Measurements from ENCODE around the gene ATP9B. TPM values are rescaled to one million over a fixed set of nuclear protein-coding genes. Genes with fewer than 3 reads are reported as not detected.

The ATP9B gene
- total RNA-seq, 1 experiment from 2014 or later, result 20.9 TPM

DNA sequence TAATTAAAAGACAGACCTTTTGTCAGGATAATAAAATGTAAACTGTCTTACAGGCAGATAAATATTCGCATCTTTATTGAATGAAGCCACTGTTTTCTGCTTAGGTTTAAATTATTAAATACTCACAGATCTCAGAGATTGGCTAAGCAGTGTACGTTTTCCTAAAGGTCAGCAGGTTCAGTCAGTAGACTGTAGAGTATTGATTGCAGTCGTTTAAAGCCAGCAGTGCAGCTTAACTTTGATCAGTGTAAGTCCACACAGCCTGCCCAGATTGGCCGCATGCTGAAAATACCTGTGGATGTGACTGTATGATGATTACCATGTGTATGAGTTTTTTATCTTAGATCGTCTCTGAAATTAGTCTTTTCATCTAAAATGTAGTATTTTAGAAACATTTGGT lies 42.3 kb downstream of the ATP9B start:
- H3T11ph ChIP-seq (ENCODE audit: low read length), result no peak overlapping the region
- H3K4ac ChIP-seq (ENCODE audit: low read depth, low read length), result no peak overlapping the region
- H3K4me1 Mint-ChIP-seq, result peaks cover 5 to 6% of the 10 kb centered on the region in 2 experiments
- no peak for DNase-seq
- no peak overlapping the region for H3K14ac ChIP-seq (ENCODE audit: insufficient read depth, low read length)
- H4K5ac ChIP-seq (ENCODE audit: insufficient read length, low read depth, low read length), result no peak overlapping the region
- H3K4me3 Mint-ChIP-seq, result no peak overlapping the region
- no peaks in the 10 kb centered on the region for H3K4me1 ChIP-seq (ENCODE audit: insufficient read depth, low read length)
- no peak overlapping the region for H3K23ac ChIP-seq (ENCODE audit: insufficient read length, low read depth, low read length)
- H2BK20ac ChIP-seq (ENCODE audit: low read depth, low read length, poor library complexity, severe bottlenecking), result no peak overlapping the region
- H3K27ac Mint-ChIP-seq, result no peak overlapping the region
- H3K27ac ChIP-seq (ENCODE audit: insufficient read length, low read depth, low read length), result no peak overlapping the region
- H3K56ac ChIP-seq (ENCODE audit: insufficient read length, low read depth, low read length), result no peak overlapping the region
- no peaks in the 10 kb centered on the region for H3K27me3 ChIP-seq (ENCODE audit: insufficient read depth, low read length)
- H2BK15ac ChIP-seq (ENCODE audit: low read depth, low read length), result no peak overlapping the region; the same call in 1 of the 2 replicates
- peaks cover 14 to 17% (median 15%) of the 10 kb centered on the region in 3 experiments for H3K36me3 Mint-ChIP-seq (ENCODE audit: insufficient read depth in 1 of 3, low read depth in 3 of 3)
- H3K4me2 ChIP-seq (ENCODE audit: insufficient read depth, insufficient read length, low read length), result no peak overlapping the region
- no peak overlapping the region for H3K18ac ChIP-seq (ENCODE audit: insufficient read length, low read depth, low read length)
- H3K27me3 Mint-ChIP-seq (ENCODE audit: low read depth), result no peaks in the 10 kb centered on the region
- no peak overlapping the region for H2BK12ac ChIP-seq (ENCODE audit: insufficient read length, low read depth, low read length)
- no peak overlapping the region for H2BK5ac ChIP-seq (ENCODE audit: insufficient read length, low read length)
- H3K23me2 ChIP-seq (ENCODE audit: insufficient read length, low read depth, low read length, poor library complexity, severe bottlenecking), result no peaks in the 10 kb centered on the region
- peaks cover 2 to 3% of the 10 kb centered on the region in 2 experiments; a peak in 2 of 5 replicates for H3K9me3 Mint-ChIP-seq
- H3K9me3 ChIP-seq (ENCODE audit: control insufficient read depth, low read depth, low read length), result no peaks in the 10 kb centered on the region
- H3K79me1 ChIP-seq (ENCODE audit: insufficient read depth, low read depth, low read length, poor library complexity, severe bottlenecking), result no peaks in the 10 kb centered on the region
- no peak overlapping the region for H2AK5ac ChIP-seq (ENCODE audit: insufficient read length, low read length)
- H2AFZ ChIP-seq (ENCODE audit: low read length), result no peak overlapping the region
- no CpG with 5 or more reads among the region's 5 CpGs for WGBS (ENCODE audit: extremely low coverage, insufficient read length, low lambda C conversion rate)
- H3K79me2 ChIP-seq (ENCODE audit: insufficient read depth, low read length), result no peaks in the 10 kb centered on the region; the same call in 1 of the 2 replicates
- H3K9ac ChIP-seq (ENCODE audit: extremely low read depth, insufficient read length, low read length), result no peak overlapping the region
- no peaks in the 10 kb centered on the region for H4K20me1 ChIP-seq (ENCODE audit: control insufficient read depth, insufficient read depth, insufficient read length)
- TF ChIP-seq CTCF (conservative IDR thresholded peaks at IDR 0.05), result no peak
- H4K8ac ChIP-seq (replicated peaks; ENCODE audit: insufficient read length, low read depth, low read length), result no peak overlapping the region
- no peak overlapping the region for H2BK120ac ChIP-seq (ENCODE audit: low read depth, low read length, poor library complexity, severe bottlenecking)
- H4K91ac ChIP-seq (ENCODE audit: insufficient read length, low read depth, low read length), result no peak overlapping the region
